Measurements from ENCODE around the gene PTH1R. TPM values are rescaled to one million over a fixed set of nuclear protein-coding genes. Genes with fewer than 3 reads are reported as not detected.

The PTH1R gene
- total RNA-seq, 4 donors from 2014 or later: 1.8 to 5.4 (median 2.5) TPM

- DNase-seq (ENCODE audit: low spot score in 2 of 2): no peak
- intact Hi-C loops (cut with DNase I; ENCODE audit: low total_unique reads): no loop called here
- TF ChIP-seq CTCF (IDR thresholded peaks at IDR 0.05) (no peak), POLR2A (IDR thresholded peaks at IDR 0.05) (no peak)
- WGBS, 2 donors: 85 to 86% methylated on average over 11 of the region's 11 CpGs
- H3K4me3 ChIP-seq (ENCODE audit: low read depth, poor library complexity, severe bottlenecking): no peak overlapping the region
Measured at GRCh38 chr3:46905661-46906451, 28.3 kb downstream of the PTH1R start.

- DNase-seq (ENCODE audit: low spot score in 2 of 2): no peak
- no peak overlapping the region for H3K4me3 ChIP-seq (ENCODE audit: low read depth, poor library complexity, severe bottlenecking)
- intact Hi-C loops (cut with DNase I; ENCODE audit: low total_unique reads): no loop called here
- TF ChIP-seq POLR2A (IDR thresholded peaks at IDR 0.05) (no peak), CTCF (IDR thresholded peaks at IDR 0.05) (no peak)
- WGBS, 2 donors: 69 to 83% methylated on average over 3 of the region's 4 CpGs
Measured at GRCh38 chr3:46906471-46907058, 29.0 kb downstream of the PTH1R start.

GRCh38 chr3:46907271-46907670 is 29.8 kb downstream of the PTH1R start:
- DNase-seq (ENCODE audit: low spot score in 2 of 2): no peak
- TF ChIP-seq CTCF (IDR thresholded peaks at IDR 0.05) (no peak), POLR2A (IDR thresholded peaks at IDR 0.05) (no peak)
- WGBS, 2 donors: 62 to 68% methylated on average over 9 to 12 of the region's 12 CpGs
- intact Hi-C loops (cut with DNase I; ENCODE audit: low total_unique reads): no loop called here
- no peak overlapping the region for H3K4me3 ChIP-seq (ENCODE audit: low read depth, poor library complexity, severe bottlenecking)

GRCh38 chr3:46907960-46908293 is 30.4 kb downstream of the PTH1R start:
- WGBS, 2 donors: 29 to 36% methylated on average over 1 of the region's 1 CpG
- TF ChIP-seq POLR2A (IDR thresholded peaks at IDR 0.05) (no peak), CTCF (IDR thresholded peaks at IDR 0.05) (no peak)
- DNase-seq (ENCODE audit: low spot score in 2 of 2): no peak
- intact Hi-C loops (cut with DNase I; ENCODE audit: low total_unique reads): no loop called here
- H3K4me3 ChIP-seq (ENCODE audit: low read depth, poor library complexity, severe bottlenecking): no peak overlapping the region

GRCh38 chr3:46908294-46908985 is 30.9 kb downstream of the PTH1R start:
- no peak for DNase-seq (ENCODE audit: low spot score in 2 of 2)
- H3K4me3 ChIP-seq (ENCODE audit: low read depth, poor library complexity, severe bottlenecking): no peak overlapping the region
- WGBS, 2 donors: 28 to 35% methylated on average over 23 to 24 of the region's 24 CpGs
- TF ChIP-seq POLR2A (IDR thresholded peaks at IDR 0.05) (no peak), CTCF (IDR thresholded peaks at IDR 0.05) (no peak)
- intact Hi-C loops (cut with DNase I; ENCODE audit: low total_unique reads): no loop called here
